HepG2 (cell line): Measurements from ENCODE around the gene UNC79. TPM values are rescaled to one million over a fixed set of nuclear protein-coding genes. Genes with fewer than 3 reads are reported as not detected.
A peak's percentile ranks its signal among the peaks of the same experiment; 100 is the strongest.

Source experiments
- CEBPG ChIP-seq: IDR thresholded peaks from 2 replicates; pipeline ENCODE4 v1.6.1; 2016
- IRX3 ChIP-seq: sonication (generic); formaldehyde crosslinking; IDR thresholded peaks from 2 replicates; pipeline ENCODE4 v1.8.1; 2023; ENCODE audit warnings: mild to moderate bottlenecking, low read depth, missing genetic modification reagents, borderline replicate concordance
- MAFF ChIP-seq: IDR thresholded peaks from 2 replicates; pipeline ENCODE4 v1.6.1; 2011; ENCODE audit warnings: low read depth, low read length, improper control_type of control experiment
- MIXL1 ChIP-seq: IDR thresholded peaks from 2 replicates; pipeline ENCODE4 v1.6.1; 2016
- RAD21 ChIP-seq: fragments of 450-650 bp; formaldehyde crosslinking; IDR thresholded peaks from 2 replicates; pipeline ENCODE4 v1.5.0; 2020; ENCODE audit warnings: mild to moderate bottlenecking
- SMC3 ChIP-seq: IDR thresholded peaks from 2 replicates; pipeline ENCODE4 v1.6.1; 2011; ENCODE audit warnings: low read length, improper control_type of control experiment
- TP53 ChIP-seq: sonication (generic); formaldehyde crosslinking; conservative IDR thresholded peaks from 2 replicates; pipeline ENCODE4 v1.4.0; 2020; ENCODE audit warnings: missing genetic modification reagents
- ZKSCAN1 ChIP-seq: fragments of 150-350 bp; IDR thresholded peaks from 2 replicates; pipeline ENCODE4 v1.6.1; 2014; ENCODE audit warnings: low read length
- polyA plus RNA-seq, 8 experiments: library from polyadenylated mRNA; depleted of rRNA in 3 of 8; stranded (reverse) in 7 of 8; unstranded in 1 of 8; fragments of >200 nt; fragmentation: Illumina TruSeq in 4 of 8; extraction: Trizol in 4 of 8; gene quantifications; 2 replicates each; pipeline versions ENCODE4 v1.2.1 to v1.2.3, GENCODE V29; 2011 to 2016; ENCODE audit warnings: low read depth in 4 of 8, missing spikeins in 1 of 8, mixed read lengths in 1 of 8; ENCODE audit not compliant: insufficient read depth in 1 of 8
- total RNA-seq, 5 experiments: library from RNA; depleted of rRNA; stranded (reverse); fragments of >200 nt; fragmentation: Illumina TruSeq; extraction: Trizol; gene quantifications; 2 replicates each; pipeline ENCODE4 v1.2.3, GENCODE V29; 2016; ENCODE audit warnings: low read depth in 1 of 5
- TF ChIP-seq, protein P1 (sequence below): sonication (generic); formaldehyde crosslinking; IDR thresholded peaks from 2 replicates; pipeline ENCODE4 v1.5.0; 2020; ENCODE audit warnings: mild to moderate bottlenecking, missing genetic modification reagents, moderate library complexity
- TF ChIP-seq, protein P2 (sequence below): sonication (generic); formaldehyde crosslinking; IDR thresholded peaks from 2 replicates; pipeline ENCODE4 v1.5.1; 2020; ENCODE audit warnings: mild to moderate bottlenecking, missing genetic modification reagents, moderate library complexity
- TF ChIP-seq, protein P3 (sequence below): sonication (generic); formaldehyde crosslinking; IDR thresholded peaks from 2 replicates; pipeline ENCODE4 v1.9.0; 2021; ENCODE audit warnings: missing genetic modification reagents, borderline replicate concordance

The UNC79 gene
- total and polyA plus RNA-seq, 2 of the 13 experiments (the other 11 are each of a cell fraction or from before 2014, with no cell fraction given): under 0.01 TPM; not detected in 1

DNA sequence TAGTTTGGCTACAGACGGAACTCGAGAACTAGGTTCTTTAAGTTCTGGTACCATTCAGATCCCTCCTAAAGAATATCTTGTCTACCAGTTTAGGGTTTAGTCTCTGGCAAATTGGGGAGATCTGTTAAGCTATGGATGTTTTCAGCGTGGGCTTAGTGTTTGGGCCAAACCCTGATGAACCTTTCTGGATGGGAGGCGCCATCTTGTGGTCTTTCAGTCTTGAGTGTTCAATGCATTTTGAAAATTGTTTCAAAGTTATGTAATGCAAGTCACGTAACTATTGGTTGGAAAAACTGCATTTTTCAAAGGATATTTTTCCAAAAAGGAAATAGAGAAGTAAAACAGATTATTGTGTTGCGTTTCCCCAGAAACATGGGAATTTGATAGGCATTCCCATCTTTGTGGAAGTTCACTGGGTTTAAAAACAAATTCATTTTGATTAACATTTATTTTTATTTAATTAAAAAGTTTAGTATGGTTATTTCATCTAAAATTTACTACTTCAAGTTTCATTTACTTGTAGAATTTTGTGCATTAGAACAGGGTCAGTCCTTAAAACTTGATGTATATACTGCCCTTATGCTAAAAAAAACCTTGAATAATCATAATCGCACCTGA is 188.5 kb downstream of the UNC79 start (continued):
- TF ChIP-seq, protein P1, sequence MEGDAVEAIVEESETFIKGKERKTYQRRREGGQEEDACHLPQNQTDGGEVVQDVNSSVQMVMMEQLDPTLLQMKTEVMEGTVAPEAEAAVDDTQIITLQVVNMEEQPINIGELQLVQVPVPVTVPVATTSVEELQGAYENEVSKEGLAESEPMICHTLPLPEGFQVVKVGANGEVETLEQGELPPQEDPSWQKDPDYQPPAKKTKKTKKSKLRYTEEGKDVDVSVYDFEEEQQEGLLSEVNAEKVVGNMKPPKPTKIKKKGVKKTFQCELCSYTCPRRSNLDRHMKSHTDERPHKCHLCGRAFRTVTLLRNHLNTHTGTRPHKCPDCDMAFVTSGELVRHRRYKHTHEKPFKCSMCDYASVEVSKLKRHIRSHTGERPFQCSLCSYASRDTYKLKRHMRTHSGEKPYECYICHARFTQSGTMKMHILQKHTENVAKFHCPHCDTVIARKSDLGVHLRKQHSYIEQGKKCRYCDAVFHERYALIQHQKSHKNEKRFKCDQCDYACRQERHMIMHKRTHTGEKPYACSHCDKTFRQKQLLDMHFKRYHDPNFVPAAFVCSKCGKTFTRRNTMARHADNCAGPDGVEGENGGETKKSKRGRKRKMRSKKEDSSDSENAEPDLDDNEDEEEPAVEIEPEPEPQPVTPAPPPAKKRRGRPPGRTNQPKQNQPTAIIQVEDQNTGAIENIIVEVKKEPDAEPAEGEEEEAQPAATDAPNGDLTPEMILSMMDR (CRISPR knock-in tag): peak; percentile 75
- TF ChIP-seq MIXL1 (CRISPR knock-in tag) (0 out of 2 replicates have a peak, but pooled peaks have one; percentile 19), SMC3 (peak; percentile 47; the same call in 1 of the 2 replicates), MAFF (no peak), RAD21 (peak; percentile 35; the same call in 1 of the 2 replicates), IRX3 (no peak), ZKSCAN1 (no peak), CEBPG (CRISPR knock-in tag) (peak; percentile 23; the same call in 1 of the 2 replicates), TP53 (CRISPR knock-in tag) (no peak)
- TF ChIP-seq, protein P2, sequence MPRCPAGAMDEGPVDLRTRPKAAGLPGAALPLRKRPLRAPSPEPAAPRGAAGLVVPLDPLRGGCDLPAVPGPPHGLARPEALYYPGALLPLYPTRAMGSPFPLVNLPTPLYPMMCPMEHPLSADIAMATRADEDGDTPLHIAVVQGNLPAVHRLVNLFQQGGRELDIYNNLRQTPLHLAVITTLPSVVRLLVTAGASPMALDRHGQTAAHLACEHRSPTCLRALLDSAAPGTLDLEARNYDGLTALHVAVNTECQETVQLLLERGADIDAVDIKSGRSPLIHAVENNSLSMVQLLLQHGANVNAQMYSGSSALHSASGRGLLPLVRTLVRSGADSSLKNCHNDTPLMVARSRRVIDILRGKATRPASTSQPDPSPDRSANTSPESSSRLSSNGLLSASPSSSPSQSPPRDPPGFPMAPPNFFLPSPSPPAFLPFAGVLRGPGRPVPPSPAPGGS (CRISPR knock-in tag): no peak
- TF ChIP-seq, protein P3, sequence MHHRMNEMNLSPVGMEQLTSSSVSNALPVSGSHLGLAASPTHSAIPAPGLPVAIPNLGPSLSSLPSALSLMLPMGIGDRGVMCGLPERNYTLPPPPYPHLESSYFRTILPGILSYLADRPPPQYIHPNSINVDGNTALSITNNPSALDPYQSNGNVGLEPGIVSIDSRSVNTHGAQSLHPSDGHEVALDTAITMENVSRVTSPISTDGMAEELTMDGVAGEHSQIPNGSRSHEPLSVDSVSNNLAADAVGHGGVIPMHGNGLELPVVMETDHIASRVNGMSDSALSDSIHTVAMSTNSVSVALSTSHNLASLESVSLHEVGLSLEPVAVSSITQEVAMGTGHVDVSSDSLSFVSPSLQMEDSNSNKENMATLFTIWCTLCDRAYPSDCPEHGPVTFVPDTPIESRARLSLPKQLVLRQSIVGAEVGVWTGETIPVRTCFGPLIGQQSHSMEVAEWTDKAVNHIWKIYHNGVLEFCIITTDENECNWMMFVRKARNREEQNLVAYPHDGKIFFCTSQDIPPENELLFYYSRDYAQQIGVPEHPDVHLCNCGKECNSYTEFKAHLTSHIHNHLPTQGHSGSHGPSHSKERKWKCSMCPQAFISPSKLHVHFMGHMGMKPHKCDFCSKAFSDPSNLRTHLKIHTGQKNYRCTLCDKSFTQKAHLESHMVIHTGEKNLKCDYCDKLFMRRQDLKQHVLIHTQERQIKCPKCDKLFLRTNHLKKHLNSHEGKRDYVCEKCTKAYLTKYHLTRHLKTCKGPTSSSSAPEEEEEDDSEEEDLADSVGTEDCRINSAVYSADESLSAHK (CRISPR knock-in tag): no peak
- TF ChIP-seq, all 625 proteins: peak for 9
